ENCODE data around the gene HIPK2. TPM values are rescaled to one million over a fixed set of nuclear protein-coding genes. Genes with fewer than 3 reads are reported as not detected.

Gene HIPK2
- total and polyA plus RNA-seq, 8 donors: 25.1 to 61.8 (median 30.4) TPM

- Histone ChIP-seq H3K4me3 (no peak overlapping the region), H3K36me3 (peaks cover 0 to 5% of the 10 kb centered on the region in 2 donors), H3K27me3 (no peaks in the 10 kb centered on the region), H3K4me1 (peaks cover 29 to 51% of the 10 kb centered on the region in 2 donors), H3K9me3 (no peaks in the 10 kb centered on the region), H3K27ac (peak overlapping the region; percentile 1 to 80)
- peak; percentile 31 for ATAC-seq
- peak in 1 of 4 donors; percentile 33 for DNase-seq
- intact Hi-C loops (cut with DNase I): no loop called here
- TF ChIP-seq CTCF (IDR thresholded peaks at IDR 0.05): no peak
These were observed 95.4 kb downstream of the HIPK2 start for GRCh38 chr7:139682136-139683013.

GRCh38 chr7:139681812-139682135 is 96.0 kb downstream of the HIPK2 start:
- no peak for DNase-seq
- TF ChIP-seq CTCF (IDR thresholded peaks at IDR 0.05): no peak
- ATAC-seq: no peak
- Histone ChIP-seq H3K9me3 (no peaks in the 10 kb centered on the region), H3K27ac (peak overlapping the region; percentile 1 to 80), H3K4me1 (peaks cover 29 to 51% of the 10 kb centered on the region in 2 donors), H3K36me3 (peaks cover 0 to 5% of the 10 kb centered on the region in 2 donors), H3K4me3 (no peak overlapping the region), H3K27me3 (no peaks in the 10 kb centered on the region)
- intact Hi-C loops (cut with DNase I): no loop called here

GRCh38 chr7:139681463-139681755 is 96.4 kb downstream of the HIPK2 start:
- Histone ChIP-seq H3K4me1 (peaks cover 29 to 51% of the 10 kb centered on the region in 2 donors), H3K27ac (peak overlapping the region; percentile 70 to 80), H3K27me3 (no peaks in the 10 kb centered on the region), H3K36me3 (peaks cover 0 to 2% of the 10 kb centered on the region in 2 donors), H3K4me3 (no peak overlapping the region), H3K9me3 (no peaks in the 10 kb centered on the region)
- no peak for TF ChIP-seq CTCF (IDR thresholded peaks at IDR 0.05)
- ATAC-seq (no peak), DNase-seq (no peak)
- intact Hi-C loops (cut with DNase I): no loop called here

GRCh38 chr7:139680676-139681462 is 96.9 kb downstream of the HIPK2 start:
- no peaks in the 10 kb centered on the region for H3K9me3 ChIP-seq
- H3K27ac ChIP-seq: peak overlapping the region; percentile 70 to 80
- intact Hi-C loops (cut with DNase I): no loop called here
- peaks cover 29 to 53% of the 10 kb centered on the region in 2 donors for H3K4me1 ChIP-seq
- ATAC-seq (peak; percentile 88), DNase-seq (peak in 2 of 4 donors; percentile 79 to 87)
- no peak for TF ChIP-seq CTCF (IDR thresholded peaks at IDR 0.05)
- H3K36me3 ChIP-seq: no peaks in the 10 kb centered on the region
- no peaks in the 10 kb centered on the region for H3K27me3 ChIP-seq
- no peak overlapping the region for H3K4me3 ChIP-seq

Data from left lung (tissue), 10 donors.